ENCODE results near the gene TMC6. TPM values are rescaled to one million over a fixed set of nuclear protein-coding genes. Genes with fewer than 3 reads are reported as not detected.

TMC6 gene
- total and polyA plus RNA-seq, 2 of the 4 experiments (the other 2 are of a cell fraction): 0.19 TPM; not detected in 1

DNA sequence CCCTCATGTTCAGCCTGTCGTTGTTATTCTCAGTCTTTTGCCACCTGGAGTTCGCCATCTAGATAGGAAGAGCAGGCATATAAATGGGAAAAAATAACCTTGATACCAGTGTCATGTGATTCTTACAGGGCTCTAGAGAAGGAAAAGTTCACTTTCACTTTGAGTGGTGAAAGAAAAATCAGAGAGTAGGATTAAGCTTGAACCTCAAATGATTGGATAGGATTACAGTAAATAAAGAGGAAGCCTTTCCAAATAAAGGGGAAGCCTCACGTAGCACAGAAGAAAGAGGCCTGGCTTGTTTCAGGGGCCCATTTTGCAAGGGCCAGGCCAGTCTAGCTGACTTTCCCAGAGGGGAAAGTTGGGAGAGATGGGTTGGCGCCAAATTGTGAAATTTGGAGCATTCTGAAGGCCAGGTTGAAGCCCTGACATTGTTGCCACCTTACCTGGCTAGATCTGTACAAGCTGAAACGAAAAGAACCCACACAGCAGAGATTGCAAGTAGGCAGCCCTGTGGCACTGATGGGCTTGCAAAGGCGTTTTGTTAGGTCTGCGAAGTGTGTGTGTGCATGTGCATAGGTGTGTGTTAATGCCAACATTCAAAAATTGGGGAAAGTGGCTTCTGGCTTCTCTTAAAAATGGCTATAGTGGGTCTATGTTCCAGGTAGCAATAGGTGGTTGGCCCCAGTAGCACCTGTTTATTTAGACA lies 38.8 kb downstream of the TMC6 start:
- H2AK5ac ChIP-seq (ENCODE audit: low read depth, low read length): no peak overlapping the region
- in situ Hi-C loops (cut with MboI; ENCODE audit: low sequenced_read_pairs) (no loop called here), dilution Hi-C loops (cut with HindIII; ENCODE audit: low sequenced_read_pairs, unreplicated experiment) (no loop called here), intact Hi-C loops (cut with micrococcal nuclease) (no loop called here)
- peaks cover 41% of the 10 kb centered on the region for H3K36me3 ChIP-seq (ENCODE audit: control insufficient read depth, insufficient read depth, low read length)
- no peaks in the 10 kb centered on the region for H3K27me3 ChIP-seq (ENCODE audit: control insufficient read depth, insufficient read depth, low read length)
- no peak overlapping the region for H3K56ac ChIP-seq (ENCODE audit: extremely low read depth, insufficient read depth, low read length)
- H3K4me3 ChIP-seq (ENCODE audit: insufficient read depth, low read depth, low read length): no peak overlapping the region
- WGBS, 2 experiments (ENCODE audit: extremely low coverage in 2 of 2, insufficient read length in 1 of 2): 90% methylated on average over 5 of the region's 7 CpGs; no CpG with 5 or more reads in 1 of the 2 experiments
- peaks cover 4% of the 10 kb centered on the region; the same call in 1 of the 2 replicates for H3K9me1 ChIP-seq (ENCODE audit: insufficient read depth, low read length)
- no peak overlapping the region for H4K8ac ChIP-seq (ENCODE audit: low read depth in 2 of 2, low read length in 2 of 2)
- H3K27ac ChIP-seq (ENCODE audit: insufficient read depth, low read length): no peak overlapping the region
- DNase-seq: no peak
- no TSS peak for BruUV-seq (replicated peaks)
- H3K23ac ChIP-seq (ENCODE audit: low read depth, low read length): no peak overlapping the region
- no peak overlapping the region for H2BK120ac ChIP-seq (ENCODE audit: low read depth, low read length)
- no peak overlapping the region for H2AFZ ChIP-seq (replicated peaks; ENCODE audit: low read length, poor library complexity)
- no peaks in the 10 kb centered on the region for H3K79me1 ChIP-seq (ENCODE audit: low read depth in 1 of 2, low read length in 2 of 2)
- no peak overlapping the region for H3K9ac ChIP-seq (ENCODE audit: low read depth, low read length)
- no peak overlapping the region for H3K18ac ChIP-seq (ENCODE audit: low read depth, low read length)
- no peaks in the 10 kb centered on the region for H3K4me1 ChIP-seq (ENCODE audit: control insufficient read depth, insufficient read depth, low read length)
- no peaks in the 10 kb centered on the region for H3K9me3 ChIP-seq (ENCODE audit: control insufficient read depth, insufficient read depth, low read length)
- no peak overlapping the region for H4K91ac ChIP-seq (ENCODE audit: insufficient read depth, low read depth, low read length)
- no peak overlapping the region for H2BK15ac ChIP-seq (ENCODE audit: low read depth, low read length)
- no peak overlapping the region for H4K5ac ChIP-seq (ENCODE audit: low read depth, low read length)
- ChIA-PET POLR2A (ENCODE audit: unreplicated experiment) (no interaction called here), CTCF (no interaction called here)
- H3K14ac ChIP-seq (replicated peaks; ENCODE audit: low read depth, low read length): no peak overlapping the region
- ATAC-seq (ENCODE audit: low read depth): no peak
- H3K4ac ChIP-seq (ENCODE audit: low read depth, low read length): no peak overlapping the region
- H2AK9ac ChIP-seq (replicated peaks; ENCODE audit: low read depth, low read length, poor library complexity): no peak overlapping the region
- TF ChIP-seq, protein P1, sequence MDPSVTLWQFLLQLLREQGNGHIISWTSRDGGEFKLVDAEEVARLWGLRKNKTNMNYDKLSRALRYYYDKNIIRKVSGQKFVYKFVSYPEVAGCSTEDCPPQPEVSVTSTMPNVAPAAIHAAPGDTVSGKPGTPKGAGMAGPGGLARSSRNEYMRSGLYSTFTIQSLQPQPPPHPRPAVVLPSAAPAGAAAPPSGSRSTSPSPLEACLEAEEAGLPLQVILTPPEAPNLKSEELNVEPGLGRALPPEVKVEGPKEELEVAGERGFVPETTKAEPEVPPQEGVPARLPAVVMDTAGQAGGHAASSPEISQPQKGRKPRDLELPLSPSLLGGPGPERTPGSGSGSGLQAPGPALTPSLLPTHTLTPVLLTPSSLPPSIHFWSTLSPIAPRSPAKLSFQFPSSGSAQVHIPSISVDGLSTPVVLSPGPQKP (IDR thresholded peaks at IDR 0.05; ENCODE audit: borderline replicate concordance, low read depth, low read length): no peak
- no peak for TF ChIP-seq MAZ (IDR thresholded peaks at IDR 0.05; ENCODE audit: borderline replicate concordance, low read depth, low read length)
- no peak overlapping the region for H2BK5ac ChIP-seq (ENCODE audit: low read depth, low read length, poor library complexity, severe bottlenecking)
- H4K20me1 ChIP-seq (ENCODE audit: insufficient read depth, low read length): no peaks in the 10 kb centered on the region
- no peak overlapping the region for H2BK20ac ChIP-seq (ENCODE audit: low read depth, low read length)
- no peak overlapping the region for H3K4me2 ChIP-seq (ENCODE audit: low read depth, low read length)

All from IMR-90 (cell line).